CD4-positive, alpha-beta T cell treated with Interleukin-17A for 1 hour (primary cell): ENCODE results near the gene PLEKHA8.

Experiments used
- DNase-seq: peaks from one replicate; pipeline ENCODE4 v3.0.0-alpha.2; 2020

Gene PLEKHA8

DNA sequence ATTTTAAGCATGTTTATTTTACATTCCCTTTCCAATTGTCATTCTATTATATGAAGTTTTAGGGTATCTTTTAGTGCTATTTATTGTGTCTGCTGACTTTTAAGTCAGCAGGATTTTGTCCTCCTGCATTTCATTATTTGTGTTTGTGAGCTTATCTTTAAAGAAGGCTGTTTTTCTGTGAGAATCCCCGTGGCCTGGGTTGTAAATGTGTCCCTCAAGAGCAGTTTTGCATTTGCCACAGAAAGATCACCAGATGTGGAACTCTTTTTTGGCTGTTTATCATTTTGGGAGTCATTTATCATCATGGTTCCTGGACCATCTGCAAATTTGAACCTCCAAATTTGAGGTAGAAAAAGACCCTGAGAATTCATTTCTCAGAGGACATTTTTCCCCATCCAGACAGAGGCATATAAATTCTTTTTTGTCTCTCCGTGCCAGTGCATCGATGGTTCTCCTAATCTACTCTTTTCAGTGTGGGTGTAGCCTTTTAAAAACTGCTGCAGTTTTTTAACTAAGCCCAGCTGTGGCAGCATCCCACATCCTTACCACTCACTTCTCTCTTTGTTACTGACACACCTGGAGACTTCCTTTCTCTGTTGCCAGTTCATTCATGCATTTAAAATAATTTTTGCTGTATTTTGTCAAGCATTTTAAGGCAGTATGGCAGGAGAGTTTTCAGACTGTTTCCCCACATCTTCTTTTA lies 86.5 kb downstream of the PLEKHA8 start:
- DNase-seq: no peak

DNA sequence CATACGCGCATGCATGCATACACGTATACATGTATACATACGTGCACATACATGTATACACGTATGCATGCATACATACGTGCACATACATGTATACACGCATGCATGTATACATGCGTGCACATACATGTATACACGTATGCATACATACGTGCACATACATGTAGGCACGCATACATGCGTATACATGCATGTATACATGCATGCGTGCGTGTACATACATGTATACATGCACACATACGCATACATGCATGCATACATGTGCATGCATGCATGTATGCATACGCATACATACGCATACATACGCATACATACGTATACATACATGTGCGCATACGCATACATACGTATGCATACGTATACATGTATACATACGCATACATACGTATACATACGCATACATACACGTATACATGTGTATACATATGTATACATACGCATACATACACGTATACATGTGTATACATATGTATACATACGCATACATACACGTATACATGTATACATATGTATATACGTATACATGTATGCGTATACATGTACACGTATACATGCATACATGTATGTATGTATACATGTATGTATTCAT lies 87.6 kb downstream of the PLEKHA8 start:
- DNase-seq: no peak

DNA sequence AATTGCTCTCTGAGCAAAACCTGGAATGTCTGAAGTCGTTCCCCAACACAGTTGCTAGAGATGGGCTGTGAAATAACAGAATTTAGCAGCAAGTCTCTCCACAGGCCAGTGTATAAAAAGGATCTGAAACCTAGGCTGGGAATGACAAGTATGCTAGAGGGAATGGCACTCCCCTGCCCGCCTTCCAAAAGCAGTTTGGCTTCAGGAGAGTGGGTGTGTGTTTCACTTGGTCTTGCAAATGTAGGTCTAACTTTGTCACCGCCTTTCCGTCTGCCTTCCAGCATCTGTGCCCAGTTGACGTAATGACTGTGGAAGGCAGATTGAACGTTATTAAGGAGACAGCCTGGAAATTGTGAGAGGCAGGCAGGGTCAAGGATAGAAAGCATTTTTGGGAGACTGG lies 88.6 kb downstream of the PLEKHA8 start:
- DNase-seq: no peak

DNA sequence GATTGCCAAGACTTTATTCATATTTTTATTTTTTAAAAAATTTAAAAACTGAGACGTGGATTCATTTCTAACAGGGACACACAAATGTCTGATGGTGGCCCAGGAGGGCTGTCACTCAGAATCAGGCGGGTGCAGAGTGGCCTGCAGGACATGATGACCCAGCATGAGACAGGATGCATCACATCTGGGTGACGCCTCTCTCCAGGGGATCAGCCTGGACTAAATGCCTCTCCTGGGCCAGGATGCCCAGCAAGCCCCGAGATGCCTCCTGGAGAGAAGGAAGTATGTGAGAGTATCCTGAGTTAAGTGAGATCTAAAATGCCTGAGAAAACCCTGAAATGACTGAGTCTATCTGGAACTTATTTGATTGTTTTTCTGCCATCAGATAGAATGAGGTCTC lies 89.7 kb downstream of the PLEKHA8 start:
- DNase-seq: no peak

DNA sequence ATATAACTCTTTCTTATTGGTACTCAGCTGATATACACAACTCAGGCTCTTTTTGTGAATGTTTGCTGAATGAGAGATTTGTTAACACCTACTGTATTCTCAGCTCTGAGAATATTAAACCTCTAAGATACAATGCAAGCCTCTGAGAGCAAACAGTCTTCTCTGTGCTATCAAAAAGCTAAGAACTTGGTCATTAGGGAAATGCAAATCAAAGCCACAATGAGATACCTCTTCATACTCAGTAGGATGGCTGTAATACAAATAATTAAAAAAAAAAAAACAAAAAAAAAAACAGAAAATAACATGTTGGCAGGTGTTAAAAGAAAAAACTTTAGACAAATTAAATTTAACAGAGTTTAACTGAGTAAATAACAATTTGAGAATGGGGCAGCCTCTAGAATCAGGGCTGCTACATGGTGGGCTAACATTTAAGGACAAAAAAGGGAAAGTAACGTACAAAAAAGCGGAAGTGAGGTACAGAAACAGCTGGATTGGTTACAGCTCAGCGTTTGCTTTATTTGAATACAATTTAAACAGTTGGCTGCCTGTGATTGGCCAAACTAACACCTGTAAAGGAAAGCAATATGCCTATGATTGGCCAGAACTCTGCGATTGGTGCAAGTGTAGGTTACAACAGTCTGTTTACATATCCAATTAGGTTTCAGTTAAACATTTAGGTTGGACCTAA lies 91.8 kb downstream of the PLEKHA8 start:
- DNase-seq: no peak

DNA sequence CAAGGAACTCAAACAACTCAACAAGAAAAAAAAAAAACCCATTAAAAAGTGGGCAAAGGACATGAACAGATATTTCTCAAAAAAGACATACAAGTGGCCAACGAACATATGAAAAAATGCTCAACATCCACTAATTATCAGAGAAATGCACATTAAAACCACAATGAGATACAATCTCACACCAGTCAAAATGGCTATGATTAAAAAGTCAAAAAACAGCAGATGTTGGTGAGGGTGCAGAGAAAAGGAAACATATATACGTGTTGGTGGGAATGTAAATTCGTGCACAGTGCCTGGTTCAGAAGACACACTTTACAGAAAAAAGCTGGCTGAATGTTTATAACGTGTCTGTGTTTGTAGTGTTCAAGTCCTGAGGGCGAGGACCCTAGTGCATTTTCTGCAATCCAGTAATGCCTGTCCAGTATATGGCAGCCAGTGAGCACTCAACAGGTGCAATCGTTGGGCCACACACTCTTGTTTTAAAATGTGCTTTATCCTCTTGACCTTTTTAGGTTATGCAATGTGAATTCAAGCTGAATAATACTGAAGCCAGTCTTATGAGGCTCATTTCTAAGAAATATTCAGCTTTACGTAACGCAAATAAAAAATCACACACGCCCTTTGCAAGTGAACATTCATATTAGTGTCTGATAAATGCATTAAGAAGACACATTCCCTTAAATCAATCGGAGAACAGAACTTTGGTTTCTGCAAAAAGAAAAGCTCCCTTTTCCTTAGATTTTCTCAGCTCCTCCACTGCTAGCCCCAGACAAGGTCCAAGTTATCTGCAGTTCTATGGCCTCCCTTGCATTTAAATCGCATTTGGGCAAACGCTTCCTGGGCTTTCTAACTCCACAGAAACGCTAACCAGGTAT lies 105.8 kb downstream of the PLEKHA8 start:
- no peak for DNase-seq

DNA sequence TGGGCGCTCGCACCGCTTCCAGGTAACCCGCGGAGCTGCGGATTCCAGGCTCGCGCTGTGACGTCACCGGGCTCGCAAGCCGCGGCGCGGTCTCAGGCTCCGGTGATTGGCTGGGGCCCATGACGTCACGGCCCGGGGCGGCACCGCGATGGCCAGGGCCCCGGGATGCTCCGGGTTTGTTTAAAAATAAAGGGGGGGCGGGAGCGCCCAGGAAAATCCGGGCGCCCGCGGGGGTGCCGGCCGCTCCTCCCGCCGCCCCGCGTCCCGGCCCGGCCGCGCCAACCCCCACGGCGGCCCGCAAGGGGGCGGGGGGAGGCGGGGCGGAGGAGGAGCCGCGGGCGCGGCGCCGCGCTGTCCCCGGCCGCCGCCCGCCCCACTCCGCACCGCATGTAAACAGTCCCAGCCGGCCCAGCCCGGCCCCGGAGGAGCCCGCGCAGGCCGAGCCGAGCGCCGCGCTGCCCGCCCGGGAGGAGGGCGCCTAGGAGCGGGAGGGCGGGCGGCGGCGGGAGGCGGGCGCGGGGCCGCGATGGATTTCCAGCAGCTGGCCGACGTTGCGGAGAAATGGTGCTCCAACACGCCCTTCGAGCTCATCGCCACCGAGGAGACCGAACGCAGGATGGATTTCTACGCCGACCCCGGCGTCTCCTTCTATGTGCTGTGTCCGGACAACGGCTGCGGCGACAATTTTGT lies 106.5 kb downstream of the PLEKHA8 start, which contains the start of gene MTURN:
Gene MTURN (plus strand): TSS at position 376 of the 690 bp plus-strand sequence. CDS start 151 bp downstream, at position 527.
- peak; percentile 88 for DNase-seq

DNA sequence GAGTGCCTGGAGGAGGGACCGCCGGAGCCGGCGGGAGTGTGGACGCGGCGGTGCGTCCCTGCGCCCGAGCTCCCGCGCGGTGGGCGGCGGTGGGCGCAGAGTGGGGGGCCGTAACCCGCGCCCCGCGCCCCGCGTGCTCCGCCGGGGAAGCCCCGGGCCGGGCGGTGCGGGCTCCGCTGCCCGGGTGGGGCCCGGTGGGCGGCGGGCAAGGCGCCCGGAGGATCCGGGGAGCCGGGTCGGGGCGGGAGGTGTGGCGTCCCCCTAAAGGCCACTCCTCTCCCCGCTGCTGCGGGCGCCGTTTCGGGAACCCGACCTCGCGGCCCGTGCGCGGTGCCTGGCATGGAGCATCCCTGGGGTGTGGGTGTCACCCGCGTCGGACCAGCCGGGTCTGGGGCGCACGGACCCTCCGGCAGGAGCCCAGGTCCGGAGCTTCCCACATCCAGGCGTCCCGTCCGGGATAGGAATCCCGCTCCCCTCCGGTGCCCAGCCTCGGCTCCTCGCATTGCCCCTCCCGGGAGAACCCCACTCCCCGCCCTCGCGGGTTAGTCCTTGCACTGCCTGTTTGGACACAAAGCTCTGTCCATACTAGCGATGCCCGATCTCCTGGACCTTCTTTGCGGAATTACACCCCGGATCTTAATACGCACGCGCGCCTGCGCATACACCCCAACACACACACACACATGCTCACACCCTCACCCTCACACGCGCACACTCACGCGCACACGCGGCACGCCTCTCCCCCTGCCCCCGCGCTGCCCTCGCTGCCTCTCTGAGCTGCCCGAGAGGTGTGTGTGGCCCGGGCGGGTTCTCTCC lies 107.3 kb downstream of the PLEKHA8 start:
- DNase-seq: peak; percentile 65

DNA sequence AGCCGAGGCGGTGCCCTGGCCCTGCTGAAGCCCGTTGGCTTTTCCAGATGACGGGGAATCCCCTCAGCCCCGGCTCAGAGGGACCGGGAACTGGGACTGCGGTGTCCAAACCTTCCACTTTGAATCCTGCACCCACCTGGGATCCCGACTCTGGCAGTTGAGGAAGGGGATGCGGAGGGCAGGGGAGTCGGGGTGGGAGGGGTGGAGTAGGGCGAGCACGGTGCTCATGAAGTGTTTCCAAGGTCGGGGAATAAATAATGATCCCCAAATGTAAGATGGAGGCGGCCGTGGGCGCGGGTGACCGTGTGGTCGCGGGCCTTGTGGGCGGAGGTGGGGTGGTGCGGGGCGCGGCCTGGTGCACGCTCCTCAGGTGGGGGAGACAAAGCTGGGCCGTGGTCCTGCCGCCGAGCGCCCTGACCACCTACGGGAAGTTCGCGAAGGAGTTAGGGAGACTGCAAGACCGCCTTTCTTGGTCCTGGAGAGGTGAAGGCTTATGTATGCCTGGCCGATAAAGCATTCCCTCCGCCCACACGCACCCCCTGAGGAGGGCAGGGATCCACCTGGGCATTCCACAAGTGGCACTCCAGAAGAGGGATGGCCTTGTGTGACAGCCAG lies 108.0 kb downstream of the PLEKHA8 start:
- DNase-seq: no peak

DNA sequence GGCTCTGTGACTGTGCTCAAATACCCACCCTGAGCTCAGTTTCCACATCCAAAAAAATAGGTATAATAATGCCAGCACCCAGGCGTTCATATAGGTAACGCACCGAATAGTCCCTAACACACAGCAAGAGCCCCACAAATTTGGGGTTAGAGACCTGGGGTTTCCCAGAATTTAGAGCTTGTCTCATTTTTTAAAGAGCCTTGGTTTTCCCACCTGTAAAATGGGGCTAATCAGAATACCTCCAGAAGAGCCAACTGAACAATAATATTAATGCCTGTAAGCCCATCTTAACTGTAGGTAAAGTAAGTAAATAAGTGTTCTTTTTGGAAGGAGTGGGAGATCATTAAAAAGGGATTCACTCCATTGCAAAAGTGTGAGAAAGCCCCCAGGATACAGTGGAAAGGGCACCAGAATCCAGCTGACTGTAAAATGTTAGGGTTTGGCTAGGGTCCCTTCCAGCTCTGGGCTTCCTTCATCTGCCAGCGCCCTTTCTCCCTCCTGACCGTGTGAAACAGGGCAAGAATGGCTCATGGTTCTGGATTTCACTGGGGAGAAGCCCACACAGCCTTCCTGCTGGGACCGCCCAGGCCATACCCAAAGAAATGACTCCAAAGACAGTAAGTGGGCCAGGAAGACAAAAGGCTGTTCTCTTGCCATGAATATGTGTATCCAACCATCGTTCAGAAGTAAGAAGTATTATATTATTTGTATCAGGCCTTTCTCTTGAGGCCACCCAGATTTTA lies 108.7 kb downstream of the PLEKHA8 start:
- no peak for DNase-seq

DNA sequence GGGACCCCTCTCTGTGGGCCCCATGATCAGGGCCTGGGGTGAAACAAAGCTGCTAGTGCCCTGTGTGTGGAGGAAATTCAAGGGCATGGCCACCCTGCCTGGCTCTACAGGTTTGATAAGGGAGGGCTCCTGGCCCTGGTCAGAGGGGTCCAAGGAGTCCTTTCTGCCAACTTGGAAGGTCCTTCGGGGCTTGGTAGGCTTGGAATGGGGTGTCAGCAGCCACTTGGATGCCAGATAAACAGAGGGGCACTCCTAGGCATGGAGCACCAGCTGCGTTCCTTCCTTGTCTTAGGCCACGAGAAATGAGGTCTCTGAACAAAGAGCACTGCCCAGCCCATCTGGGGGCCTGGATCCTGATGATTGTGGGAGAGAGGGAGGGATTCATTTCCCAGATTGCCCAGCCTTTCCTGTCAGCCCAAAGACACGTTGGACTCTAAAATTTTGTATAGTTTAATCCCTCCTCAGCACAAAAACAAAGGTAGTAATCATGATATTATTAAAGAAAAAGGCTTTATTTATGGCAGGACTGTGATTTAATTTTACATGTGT lies 111.7 kb downstream of the PLEKHA8 start:
- DNase-seq: no peak

DNA sequence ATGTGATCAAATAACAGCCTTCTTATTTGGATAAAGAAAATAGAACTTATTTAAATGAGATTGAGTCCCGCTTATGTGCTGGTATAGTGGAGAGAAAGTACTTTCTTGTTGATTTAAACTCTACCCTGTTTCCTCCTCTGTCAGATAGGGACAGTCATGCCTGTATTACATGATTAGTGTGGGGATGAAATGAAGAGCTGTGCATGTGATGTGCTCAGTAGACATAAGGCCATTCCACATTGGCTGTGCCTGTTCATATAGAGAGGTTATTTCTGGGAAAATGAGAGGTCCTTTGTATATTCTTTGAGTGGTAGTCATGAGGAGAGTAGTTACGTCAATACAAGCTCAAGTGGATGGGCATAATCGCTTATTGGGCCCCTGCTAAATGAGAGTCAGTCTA lies 112.2 kb downstream of the PLEKHA8 start:
- DNase-seq: no peak

DNA sequence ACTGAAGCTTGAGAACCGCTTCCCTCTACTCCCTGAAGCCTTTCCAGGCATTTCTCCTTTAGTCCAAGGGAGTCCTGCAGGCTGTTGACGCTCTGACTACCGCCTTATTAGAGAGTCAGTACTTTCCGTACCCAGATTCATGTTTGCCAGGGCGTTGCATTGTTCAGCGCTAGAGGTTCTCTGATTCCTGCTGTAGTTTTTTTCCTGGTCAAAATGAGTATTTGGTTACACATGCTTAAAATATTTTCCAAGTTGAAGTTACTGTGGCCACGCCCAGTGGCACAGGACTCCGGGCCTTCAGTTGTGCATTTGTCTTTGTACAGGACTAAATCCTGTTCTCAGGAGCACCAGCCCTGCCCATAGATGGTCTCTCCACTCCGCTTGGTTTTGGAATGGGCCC lies 114.5 kb downstream of the PLEKHA8 start:
- no peak for DNase-seq

DNA sequence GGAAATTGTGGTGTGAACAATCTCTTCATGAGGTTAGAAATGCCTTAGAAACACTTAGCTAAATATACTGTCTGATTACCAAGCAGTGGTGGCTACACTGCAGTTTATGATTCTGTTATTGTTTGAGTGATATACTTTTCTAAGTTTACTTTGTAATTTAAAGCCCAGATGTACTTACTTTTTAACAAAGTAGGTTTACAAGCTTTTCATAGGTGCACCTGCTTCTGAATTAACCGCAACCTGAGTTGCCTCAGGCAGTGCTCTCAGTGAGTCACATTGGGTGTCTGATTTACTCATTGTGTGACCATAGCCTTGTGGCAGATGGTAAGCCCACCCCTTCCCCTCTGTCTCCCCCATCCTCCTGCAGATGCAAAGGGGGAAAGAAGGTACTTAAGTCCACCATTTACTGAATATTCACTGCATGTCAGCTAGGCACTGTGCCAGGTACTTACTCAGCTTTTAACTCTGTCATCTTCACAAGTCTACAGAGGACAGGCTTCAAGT lies 115.6 kb downstream of the PLEKHA8 start:
- DNase-seq: no peak

DNA sequence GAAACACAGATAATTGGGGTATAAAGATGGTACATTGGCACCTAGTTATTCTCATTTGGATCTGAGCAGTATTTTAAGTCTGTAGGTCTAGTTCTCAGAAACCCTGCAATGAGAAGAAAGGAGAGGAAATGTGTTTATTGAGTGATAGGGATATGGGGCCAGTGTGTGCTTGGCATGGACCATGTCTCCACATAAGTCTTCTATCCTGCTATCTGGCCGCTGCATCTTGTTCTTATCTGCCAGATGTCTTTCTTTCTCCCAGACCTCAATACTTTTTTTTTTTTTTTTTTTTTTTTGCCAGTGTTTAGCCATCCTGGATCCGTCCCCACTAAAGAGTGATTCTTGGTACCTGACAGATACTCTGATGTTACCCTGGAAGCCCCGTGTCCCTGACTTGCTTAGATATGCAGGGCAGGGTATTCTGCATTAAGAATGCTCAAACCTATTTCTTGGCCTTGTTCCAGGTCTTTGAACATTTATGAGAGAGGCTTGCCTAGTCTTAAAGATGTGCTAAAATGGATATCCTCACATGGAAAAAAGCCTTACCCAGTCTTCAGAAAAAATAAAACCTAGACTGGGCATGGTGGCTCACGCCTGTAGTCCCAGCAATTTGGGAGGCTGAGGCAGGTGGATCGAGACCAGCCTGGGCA lies 116.6 kb downstream of the PLEKHA8 start:
- no peak for DNase-seq

DNA sequence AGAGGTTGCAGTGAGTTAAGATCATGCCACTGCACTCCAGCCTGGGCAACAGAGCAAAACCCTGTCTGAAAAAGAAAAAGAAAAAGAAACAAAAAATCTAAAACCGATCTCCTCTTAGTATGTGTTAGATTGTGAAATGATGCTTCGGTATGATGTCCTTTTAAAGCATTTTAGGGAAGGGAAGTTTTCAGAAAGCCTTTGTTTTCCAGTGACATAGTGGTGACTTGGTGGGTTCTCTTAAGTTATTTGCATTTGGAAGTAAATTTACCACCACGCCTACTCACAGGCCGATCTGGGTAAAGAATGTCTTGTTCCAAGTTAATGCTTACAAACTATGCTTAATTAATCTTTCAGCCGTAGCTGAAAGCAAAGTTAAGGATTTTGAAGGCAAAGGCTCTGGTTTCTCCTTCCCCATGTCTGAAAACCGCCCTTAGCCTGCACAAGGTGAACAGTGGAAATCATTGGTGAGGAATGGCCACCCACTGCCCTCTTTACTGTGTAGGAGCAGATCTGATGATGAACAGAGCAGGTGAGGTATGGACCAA lies 117.3 kb downstream of the PLEKHA8 start:
- no peak for DNase-seq

DNA sequence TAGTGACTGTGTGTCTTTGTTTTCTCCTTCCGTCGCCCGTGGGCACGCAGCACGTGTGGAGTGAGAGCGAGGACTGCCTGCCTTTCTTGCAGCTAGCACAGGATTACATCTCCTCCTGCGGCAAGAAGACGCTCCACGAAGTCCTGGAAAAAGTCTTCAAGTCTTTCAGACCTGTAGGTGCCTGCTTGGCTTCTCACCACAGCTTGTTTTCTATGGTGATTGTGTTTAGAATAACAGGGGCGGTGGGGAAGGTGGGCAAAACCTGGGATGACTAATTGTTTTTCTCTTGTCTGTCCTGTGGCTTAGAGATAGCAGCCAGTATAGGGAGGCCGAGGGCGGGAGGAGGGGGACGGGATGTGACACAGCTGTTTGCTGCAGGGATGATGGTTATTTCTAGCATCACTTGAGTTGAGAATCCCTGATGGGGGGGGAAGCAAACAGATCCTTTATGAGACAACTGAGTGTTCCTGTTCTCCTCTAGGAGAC lies 118.0 kb downstream of the PLEKHA8 start:
- no peak for DNase-seq

DNA sequence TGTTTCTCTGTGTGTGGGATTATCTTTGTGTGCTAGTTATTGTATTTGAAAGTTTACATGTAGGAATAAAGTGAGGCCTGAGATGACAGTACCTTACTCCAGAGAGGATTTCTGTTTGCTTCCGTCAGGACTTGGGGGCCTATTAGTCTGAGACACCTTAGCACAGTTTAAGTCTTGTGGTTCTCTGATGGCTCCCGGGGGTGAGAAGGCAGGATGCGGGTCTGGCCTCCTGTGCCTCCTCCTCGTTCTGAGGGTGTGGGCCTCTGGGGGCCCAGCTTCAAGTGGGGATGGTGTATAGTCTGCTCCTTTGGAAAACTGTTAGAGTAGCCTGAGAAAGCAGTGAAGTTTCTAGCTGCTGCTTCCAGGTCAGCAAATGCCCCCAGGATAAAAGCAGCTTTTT lies 119.0 kb downstream of the PLEKHA8 start:
- no peak for DNase-seq

DNA sequence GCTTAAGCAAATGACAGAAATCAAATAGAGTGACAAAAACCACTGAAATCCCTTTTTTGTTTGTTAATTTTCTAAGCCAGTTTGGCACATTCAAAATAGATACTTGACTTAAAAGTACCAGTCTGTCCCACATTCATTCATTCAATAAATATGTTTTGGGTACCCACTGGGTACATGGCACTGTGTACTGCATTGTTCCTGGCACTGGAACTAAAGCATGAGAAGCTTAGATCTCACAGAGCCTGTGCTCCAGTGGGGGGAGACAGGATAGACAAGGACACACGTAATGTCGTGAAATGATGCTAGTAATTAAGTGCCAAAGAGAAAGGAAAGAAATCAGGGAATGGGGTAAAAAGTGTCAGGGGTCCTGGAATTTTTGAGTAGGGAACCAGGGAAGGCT lies 119.6 kb downstream of the PLEKHA8 start:
- no peak for DNase-seq
